Skeletal muscle satellite cell (primary cell): Measurements from ENCODE around the gene MICAL3.

ENCODE experiments used
- H3K27me3 ChIP-seq: 2 replicates; pipeline ENCODE4 v1.7.0; 2013; ENCODE audit warnings: low read length; ENCODE audit not compliant: control insufficient read depth, insufficient read depth
- H3K36me3 ChIP-seq: 2 replicates; pipeline ENCODE4 v1.7.0; 2013; ENCODE audit warnings: mild to moderate bottlenecking, control low read depth, low read length; ENCODE audit not compliant: insufficient read depth
- H3K4me1 ChIP-seq: 2 replicates; pipeline ENCODE4 v1.7.0; 2013; ENCODE audit warnings: low read length; ENCODE audit not compliant: control insufficient read depth, insufficient read depth
- H3K4me2 ChIP-seq: 2 replicates; pipeline ENCODE4 v1.7.0; 2013; ENCODE audit warnings: mild to moderate bottlenecking, low read length
- H3K4me3 ChIP-seq: 2 replicates; pipeline ENCODE4 v1.7.0; 2013; ENCODE audit warnings: low read length
- H3K9ac ChIP-seq: 2 replicates; pipeline ENCODE4 v1.7.0; 2013; ENCODE audit warnings: mild to moderate bottlenecking, low read depth, low read length, moderate library complexity
- H3K9me3 ChIP-seq: replicated peaks from 2 replicates; pipeline ENCODE4 v1.7.0; 2013; ENCODE audit warnings: mild to moderate bottlenecking, control low read depth, low read length

MICAL3 gene

DNA sequence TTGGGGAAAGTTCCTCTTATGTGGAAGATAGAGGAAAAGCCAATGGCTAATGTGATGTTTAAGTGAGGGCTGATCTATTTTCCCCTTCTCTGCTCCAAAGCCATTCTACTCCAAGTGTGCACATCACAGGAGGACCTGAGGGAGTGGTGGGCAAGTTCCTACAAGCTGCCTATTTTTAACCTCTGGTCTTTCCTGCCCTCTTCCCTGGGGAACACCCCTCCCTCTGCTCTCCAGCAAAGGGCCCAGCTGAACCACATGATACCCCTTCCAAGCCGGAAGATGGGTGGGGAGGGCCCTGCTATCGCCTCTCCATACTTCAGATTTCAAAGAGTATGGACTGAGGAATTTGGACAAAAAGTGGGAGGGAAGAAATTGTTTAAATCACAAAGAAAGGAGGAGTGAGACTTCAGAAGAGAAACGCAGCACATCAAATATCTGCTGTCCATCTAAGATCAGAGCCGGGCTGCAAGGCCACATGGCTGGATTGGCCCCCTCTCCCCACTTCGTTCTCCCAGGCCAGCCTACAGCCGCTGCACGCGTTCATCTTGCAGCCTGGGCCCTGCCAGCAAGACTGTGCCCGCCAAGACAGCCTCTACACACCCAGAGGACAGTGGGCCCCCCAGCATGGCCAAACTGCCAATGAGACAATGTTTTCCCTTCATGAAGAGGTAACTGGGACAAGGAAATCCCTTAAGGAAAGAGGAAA, 77.5 kb downstream of the MICAL3 start:
- Histone ChIP-seq H3K36me3 (no peaks in the 10 kb centered on the region), H3K27me3 (no peaks in the 10 kb centered on the region), H3K4me3 (no peak overlapping the region), H3K4me2 (no peak overlapping the region), H3K9ac (no peak overlapping the region), H3K4me1 (peaks cover 24% of the 10 kb centered on the region), H3K9me3 (no peaks in the 10 kb centered on the region)

DNA sequence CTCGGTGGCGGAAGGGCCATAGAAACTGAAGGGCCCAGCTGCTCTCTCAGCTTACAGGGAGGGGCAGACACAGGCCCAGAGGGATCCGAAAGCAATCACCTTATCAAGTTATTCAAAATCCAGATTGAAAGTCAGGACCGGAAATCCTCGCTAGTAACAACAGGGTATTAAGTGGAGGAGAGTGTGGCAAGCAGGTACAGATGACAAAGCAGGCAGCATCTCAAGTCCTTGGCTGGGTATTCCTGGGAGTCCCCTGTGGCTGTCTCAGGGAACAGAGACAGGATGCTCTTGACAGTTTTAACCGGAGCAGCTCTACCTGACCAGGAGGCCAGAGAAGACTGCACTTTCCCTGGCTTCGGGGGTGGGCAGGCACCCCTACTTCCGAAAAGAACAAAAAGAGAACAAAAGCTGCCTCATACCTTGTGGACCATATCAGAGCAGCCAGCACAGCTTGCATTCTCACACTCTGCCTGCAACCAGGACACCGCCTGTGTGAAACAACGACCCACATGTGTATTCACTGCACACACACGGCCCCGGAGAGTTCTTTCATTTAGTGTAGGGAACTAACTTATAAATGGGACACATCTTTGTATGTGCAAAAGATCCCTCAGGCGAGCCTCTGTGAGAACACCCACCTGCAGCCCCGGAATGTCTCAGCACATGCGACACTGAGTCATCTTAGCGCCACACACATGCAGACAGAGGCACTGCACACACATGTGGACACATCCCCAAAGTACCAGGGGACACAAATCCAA, 78.3 kb downstream of the MICAL3 start:
- H3K9ac ChIP-seq, result no peak overlapping the region
- H3K27me3 ChIP-seq, result no peaks in the 10 kb centered on the region
- peaks cover 20% of the 10 kb centered on the region for H3K4me1 ChIP-seq
- no peaks in the 10 kb centered on the region for H3K9me3 ChIP-seq
- no peak overlapping the region for H3K4me3 ChIP-seq
- H3K4me2 ChIP-seq, result no peak overlapping the region
- H3K36me3 ChIP-seq, result no peaks in the 10 kb centered on the region

DNA sequence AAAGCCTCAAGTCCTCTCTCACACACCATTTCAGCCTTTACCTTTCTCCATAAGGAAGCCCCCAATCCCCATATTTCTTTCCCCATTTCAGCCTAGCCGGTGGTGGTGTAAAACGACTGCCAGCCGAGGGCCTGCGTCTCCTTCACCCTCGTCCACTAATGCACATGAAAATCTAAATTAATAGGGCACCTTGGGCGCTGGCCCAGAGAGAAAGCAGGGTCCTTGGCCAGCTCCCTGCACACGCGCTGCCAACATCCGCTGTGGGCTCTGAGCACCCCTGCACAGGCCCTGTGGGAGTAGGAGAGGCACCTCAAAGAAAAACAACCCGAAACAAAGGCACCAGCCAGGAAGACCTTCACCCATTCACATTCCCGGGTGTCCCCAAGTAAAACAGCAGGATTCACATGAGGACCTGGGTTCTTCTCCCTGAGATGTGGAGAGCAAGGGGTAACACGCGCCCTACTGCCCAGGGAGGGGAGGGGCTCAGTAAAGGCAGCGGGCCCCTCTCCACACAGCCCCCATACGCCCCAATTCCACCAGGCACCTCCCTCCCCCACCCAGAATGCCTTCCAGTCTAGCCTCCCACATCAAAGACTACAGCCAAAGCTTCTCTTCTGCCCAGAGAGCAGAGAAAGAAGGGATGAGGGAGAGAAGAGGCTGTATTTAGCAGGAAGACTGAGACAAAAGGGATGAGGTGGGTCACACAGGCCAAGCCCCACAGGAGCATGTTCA, 79.0 kb downstream of the MICAL3 start:
- Histone ChIP-seq H3K36me3 (no peaks in the 10 kb centered on the region), H3K4me2 (no peak overlapping the region), H3K27me3 (no peaks in the 10 kb centered on the region), H3K4me3 (no peak overlapping the region), H3K4me1 (peaks cover 12% of the 10 kb centered on the region), H3K9me3 (no peaks in the 10 kb centered on the region), H3K9ac (no peak overlapping the region)

GRCh38 chr22:17944256-17944655, 80.1 kb downstream of the MICAL3 start:
- H3K36me3 ChIP-seq, result no peaks in the 10 kb centered on the region
- no peak overlapping the region for H3K4me3 ChIP-seq
- H3K4me1 ChIP-seq, result peaks cover 1% of the 10 kb centered on the region
- H3K9me3 ChIP-seq, result no peaks in the 10 kb centered on the region
- no peak overlapping the region for H3K4me2 ChIP-seq
- H3K9ac ChIP-seq, result no peak overlapping the region
- H3K27me3 ChIP-seq, result no peaks in the 10 kb centered on the region

GRCh38 chr22:17943533-17944249, 80.7 kb downstream of the MICAL3 start:
- Histone ChIP-seq H3K4me2 (no peak overlapping the region), H3K4me3 (no peak overlapping the region), H3K36me3 (no peaks in the 10 kb centered on the region), H3K9ac (no peak overlapping the region), H3K9me3 (no peaks in the 10 kb centered on the region), H3K4me1 (no peaks in the 10 kb centered on the region), H3K27me3 (no peaks in the 10 kb centered on the region)

- Histone ChIP-seq H3K9ac (no peak overlapping the region), H3K4me3 (no peak overlapping the region), H3K27me3 (no peaks in the 10 kb centered on the region), H3K36me3 (no peaks in the 10 kb centered on the region), H3K4me2 (no peak overlapping the region), H3K9me3 (no peaks in the 10 kb centered on the region), H3K4me1 (no peaks in the 10 kb centered on the region)
Measured at GRCh38 chr22:17942721-17943120, 81.6 kb downstream of the MICAL3 start.

DNA sequence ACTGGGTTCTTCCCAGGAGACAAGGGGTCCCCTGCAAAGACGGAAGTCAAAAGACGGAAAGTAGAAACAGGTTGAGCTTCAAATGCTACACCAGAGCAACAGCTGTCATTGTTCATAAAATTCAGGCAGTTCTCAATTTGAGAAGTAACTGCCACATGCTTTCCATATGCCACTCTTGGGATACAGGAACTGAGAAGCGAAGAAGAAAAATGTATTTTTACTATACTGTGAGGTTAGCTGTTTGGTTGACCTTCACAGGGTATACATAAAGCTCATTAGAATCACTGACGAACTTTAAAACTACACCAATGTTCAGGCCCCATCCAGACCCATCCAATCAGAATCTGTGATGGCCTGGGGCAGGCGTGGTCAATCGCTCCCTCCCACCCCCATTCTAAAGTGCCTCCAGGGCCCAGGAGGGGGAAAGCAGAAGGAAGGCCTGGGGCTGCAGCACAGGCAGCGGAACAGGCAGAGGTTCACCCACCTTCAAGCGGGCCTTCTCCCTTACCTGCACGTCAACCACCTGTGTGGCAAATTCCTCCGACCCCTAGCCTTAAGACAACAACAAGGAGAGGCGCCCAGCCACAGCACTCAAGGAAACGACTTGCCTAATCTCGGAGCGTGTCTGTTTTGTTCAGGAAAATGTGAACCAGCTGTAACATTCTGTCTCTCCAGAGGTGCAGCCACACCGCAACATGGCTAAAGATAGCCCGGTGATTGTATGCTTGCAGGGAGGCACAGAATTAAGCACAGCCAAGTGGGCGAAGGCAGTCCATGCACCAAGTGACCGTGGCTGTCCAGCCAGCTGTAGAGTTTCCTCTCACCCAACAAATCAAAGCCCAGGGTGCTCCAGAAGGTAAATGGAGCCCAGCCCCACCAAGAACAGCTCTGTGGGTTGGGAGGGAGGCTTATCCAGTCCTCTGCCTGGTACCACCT, 82.6 kb downstream of the MICAL3 start:
- H3K4me1 ChIP-seq, result no peaks in the 10 kb centered on the region

DNA sequence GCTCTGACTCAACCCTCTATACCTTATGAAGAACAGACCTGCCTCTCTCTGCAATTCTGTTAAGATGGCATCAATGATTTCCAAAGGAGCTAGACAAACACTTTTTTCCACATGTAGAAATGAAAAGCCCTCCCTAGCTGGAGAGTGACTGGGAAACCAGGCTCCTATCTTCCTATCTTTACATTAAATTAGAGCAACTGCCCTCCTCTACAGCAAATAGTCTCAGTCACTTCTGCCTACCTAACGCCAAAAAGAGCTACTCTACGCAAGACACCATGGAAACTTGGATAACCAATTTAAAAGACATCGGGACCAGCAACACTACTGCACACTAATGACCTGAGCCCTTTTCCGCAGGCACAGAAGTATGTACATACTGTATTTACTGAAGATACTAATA, 84.8 kb downstream of the MICAL3 start:
- Histone ChIP-seq H3K9me3 (no peaks in the 10 kb centered on the region), H3K9ac (no peak overlapping the region), H3K36me3 (no peaks in the 10 kb centered on the region), H3K27me3 (no peaks in the 10 kb centered on the region), H3K4me2 (no peak overlapping the region), H3K4me1 (no peaks in the 10 kb centered on the region), H3K4me3 (no peak overlapping the region)

More for the DNA sequence above, 82.6 kb downstream of the MICAL3 start:
- Histone ChIP-seq H3K9ac (no peak overlapping the region), H3K9me3 (no peaks in the 10 kb centered on the region), H3K27me3 (no peaks in the 10 kb centered on the region), H3K4me3 (no peak overlapping the region), H3K4me2 (no peak overlapping the region), H3K36me3 (no peaks in the 10 kb centered on the region)

DNA sequence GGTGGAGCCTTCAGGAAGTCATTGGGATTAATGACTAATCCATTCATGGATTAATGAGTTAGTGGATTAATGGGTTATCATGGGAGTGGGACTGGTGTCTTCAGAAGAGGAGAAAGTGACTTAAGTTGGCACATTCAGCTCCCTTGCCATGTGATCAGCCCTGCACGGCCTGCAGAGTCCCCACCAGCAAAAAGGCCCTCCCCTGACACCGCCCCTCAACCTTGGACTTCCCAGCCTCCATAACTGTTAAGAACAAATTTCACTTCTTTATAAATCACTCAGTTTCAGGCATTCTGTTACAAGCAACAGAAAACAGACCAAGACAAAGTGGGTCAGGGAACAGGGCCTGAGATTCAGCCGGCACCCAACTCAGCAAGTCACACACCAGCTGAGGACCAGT, 85.3 kb downstream of the MICAL3 start:
- H3K9me3 ChIP-seq, result no peaks in the 10 kb centered on the region
- H3K9ac ChIP-seq, result no peak overlapping the region
- no peaks in the 10 kb centered on the region for H3K36me3 ChIP-seq
- no peak overlapping the region for H3K4me3 ChIP-seq
- H3K4me1 ChIP-seq, result no peaks in the 10 kb centered on the region
- H3K4me2 ChIP-seq, result no peak overlapping the region
- H3K27me3 ChIP-seq, result no peaks in the 10 kb centered on the region

- Histone ChIP-seq H3K9ac (no peak overlapping the region), H3K4me3 (no peak overlapping the region), H3K9me3 (no peaks in the 10 kb centered on the region), H3K4me1 (no peaks in the 10 kb centered on the region), H3K4me2 (no peak overlapping the region), H3K36me3 (no peaks in the 10 kb centered on the region), H3K27me3 (no peaks in the 10 kb centered on the region)
Measured at GRCh38 chr22:17938484-17938924, 85.9 kb downstream of the MICAL3 start.
